GM21786 (cell line): ENCODE data around the gene CPNE5.

Source experiments
- ATAC-seq: cut with Tn5 transposase; IDR thresholded peaks from one replicate; pipeline ENCODE4 v1.9.1; 2021; ENCODE audit not compliant: unreplicated experiment

CPNE5 gene

DNA sequence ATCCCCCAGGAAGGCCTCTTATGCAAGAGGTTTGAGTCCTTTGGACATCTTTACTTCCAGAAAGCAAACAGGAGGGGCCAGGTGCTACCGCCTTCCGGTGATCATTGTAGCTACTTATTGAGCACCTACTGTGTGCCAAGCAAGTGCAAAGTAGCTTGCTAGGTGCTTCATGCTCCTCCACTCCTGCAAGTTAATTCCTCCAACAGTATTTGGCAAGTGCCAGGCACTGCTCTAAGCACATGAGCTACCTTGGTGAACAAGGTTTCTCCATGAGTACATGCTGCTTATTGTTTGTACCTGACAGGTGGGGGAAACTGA is 2.3 kb downstream of the CPNE5 start:
- no peak for ATAC-seq

DNA sequence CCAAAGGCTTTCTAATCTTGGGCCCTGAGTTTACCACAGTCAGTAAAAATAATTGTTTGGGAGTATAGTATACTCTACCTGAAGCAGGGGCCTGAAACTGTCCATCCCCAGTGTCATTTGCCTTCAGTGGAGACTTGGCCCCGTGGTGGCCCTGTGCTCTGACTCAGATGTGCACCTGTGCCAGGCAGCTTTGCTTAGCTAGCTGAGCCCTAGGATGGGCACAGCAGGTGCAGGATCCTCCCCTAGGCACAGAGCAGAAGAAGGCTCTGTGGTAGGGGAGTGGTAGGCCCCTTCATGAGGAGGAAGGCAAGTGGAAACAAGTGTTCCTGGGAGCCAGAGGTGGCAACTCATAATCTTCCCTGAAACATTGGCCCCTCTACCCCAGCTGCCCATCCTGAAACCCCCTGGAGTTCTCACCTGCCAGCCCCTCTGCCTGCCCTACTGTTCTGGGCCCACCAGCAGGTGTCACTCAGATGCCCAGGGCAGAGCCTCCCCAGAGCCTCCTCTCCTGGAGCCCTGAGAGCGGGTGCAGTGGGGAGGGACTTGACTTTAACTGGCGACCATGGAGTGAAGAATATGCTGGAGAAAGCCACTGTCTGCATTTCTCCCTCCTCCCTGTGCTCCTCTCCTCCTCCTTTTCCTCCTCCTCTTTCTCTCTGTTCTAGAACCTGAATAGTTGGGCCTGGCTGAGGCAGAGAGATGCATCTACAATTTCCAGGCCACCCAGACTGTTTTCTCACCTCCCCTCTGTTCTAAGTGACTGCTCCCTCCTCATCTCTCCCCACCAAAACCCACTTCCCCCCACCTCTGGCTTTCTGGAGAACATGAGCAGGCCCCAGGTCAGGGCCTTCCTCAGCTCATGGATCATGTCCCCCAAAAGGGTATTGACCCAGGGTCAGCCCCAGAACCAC is 2.9 kb downstream of the CPNE5 start:
- no peak for ATAC-seq

DNA sequence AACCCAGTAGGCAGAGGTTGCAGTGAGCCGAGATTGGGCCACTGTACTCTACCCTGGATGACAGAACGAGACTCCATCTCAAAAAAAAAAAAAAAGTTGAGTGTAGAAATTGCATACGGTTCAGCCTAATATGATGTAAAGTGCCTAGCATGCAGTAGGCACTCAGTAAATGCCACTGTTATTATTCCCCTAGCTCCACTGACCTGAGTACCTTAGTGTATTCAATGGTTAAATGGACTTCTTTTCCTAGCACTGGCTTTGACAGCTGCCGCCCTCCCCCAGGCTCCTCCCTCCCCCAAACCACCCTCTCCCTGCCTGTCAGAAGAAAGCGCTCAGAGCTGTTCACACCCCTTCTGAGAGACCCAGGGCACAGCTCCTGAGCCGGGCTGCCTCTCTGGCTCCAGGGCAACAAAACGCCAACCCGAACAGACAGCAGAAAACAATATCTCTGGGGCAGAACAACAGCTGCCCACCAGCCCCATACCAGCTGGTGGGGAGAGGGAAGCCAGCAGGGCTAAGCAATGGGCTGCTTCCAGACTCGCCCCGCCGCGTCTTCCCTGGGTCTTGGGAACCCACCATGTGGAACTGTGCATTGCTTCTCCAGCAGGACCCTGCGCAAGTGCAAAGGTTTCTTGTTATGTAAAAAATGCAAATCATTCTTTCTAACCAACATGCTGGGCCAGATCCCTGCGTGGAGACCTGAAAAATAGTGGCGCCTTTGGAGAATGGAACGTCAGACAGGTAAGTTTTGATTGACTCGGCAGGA is 4.5 kb downstream of the CPNE5 start:
- no peak for ATAC-seq

DNA sequence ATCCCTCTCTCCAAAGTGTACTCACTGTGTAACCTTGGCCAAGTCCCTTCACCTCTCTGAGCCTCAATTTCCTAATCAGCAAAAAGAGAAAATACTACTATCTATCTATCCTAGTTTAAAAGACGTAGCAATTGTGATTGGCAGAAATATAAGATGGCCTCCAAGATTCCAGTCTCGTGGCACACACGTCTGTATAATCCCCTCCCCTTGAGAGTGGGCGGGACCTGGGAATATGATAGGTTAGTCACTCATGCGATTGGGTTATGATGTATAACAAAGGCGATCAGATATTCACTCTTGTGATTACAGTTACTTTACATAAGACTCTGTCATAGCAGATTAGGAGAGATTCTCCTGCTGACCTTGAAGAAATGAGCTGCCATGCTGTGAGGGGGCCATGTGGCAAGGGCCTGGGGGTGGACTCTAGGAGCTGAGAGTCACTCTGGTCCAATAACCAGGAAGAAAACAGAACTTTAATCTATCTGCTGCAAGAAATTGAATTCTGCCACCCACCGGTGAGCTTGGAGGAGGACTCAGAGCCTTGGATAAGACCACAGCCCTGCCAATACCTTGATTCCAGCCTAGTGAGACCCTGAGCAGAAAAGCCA is 6.0 kb downstream of the CPNE5 start:
- no peak for ATAC-seq

DNA sequence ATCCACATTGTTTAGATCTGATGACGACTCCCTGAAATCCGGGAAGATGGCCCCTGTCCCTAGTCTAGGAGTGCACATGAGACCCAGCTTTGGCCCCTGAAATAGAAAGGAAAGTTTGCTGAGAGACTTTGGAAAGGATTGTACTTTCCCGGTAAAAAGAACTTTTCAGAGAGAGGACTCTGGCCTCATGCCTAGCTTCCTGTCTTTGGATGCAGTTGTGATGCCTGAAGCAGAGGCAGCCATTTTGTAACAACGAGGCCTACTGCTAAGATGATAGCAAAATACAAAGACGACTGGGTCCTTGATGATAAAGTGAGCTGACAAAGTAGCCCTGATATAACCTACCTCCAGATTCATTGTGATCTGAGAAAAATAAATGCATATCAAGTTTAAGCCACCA is 6.9 kb downstream of the CPNE5 start:
- no peak for ATAC-seq

DNA sequence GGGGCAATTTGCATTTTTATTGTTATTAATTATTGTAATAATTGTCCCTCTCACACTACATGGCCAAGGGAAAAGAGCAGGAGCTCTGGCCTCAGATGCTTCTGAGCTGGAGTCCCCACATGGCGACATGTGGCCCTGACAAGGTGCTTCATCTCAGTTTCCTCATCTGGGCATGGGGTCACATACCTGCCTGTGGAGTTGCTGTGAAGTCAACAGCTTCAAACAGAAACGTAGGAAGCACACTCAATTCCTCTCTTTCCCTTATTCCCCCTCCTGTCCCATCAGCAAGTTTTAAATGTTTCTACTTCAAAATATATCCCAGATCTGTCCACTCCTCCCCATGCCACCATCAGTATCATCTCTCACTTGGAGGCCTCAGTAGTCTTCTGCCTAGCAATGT is 8.7 kb downstream of the CPNE5 start:
- no peak for ATAC-seq

DNA sequence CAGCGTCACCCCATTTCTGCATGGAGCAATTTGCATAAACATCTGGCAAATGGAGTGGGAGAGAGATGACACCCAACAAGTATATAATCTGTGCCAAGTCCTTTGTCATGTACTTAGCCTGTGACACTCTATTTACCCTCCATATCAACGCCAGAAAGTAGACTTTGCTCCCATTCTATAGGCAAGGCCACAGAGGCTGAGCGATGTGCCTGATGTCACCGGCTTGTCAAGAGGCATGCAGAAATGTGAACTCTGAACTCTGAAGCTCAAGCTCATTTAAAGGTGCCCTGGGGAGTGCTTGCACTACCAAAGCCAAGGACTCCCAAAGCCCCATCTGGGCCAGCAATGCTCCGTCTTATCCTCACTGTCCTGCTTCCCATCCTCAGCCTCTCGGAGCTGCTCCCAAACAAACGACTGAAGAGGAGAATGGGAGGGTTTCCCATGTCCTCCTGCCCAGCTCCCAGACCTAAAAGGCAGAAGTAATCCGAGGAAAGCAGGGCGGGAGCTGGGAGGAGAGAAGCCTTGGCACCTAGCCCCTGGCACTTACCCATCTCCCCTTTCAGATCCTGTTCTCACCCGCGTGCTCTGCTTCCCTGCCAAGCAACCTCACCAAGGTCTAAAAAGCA is 9.2 kb downstream of the CPNE5 start:
- ATAC-seq: no peak

DNA sequence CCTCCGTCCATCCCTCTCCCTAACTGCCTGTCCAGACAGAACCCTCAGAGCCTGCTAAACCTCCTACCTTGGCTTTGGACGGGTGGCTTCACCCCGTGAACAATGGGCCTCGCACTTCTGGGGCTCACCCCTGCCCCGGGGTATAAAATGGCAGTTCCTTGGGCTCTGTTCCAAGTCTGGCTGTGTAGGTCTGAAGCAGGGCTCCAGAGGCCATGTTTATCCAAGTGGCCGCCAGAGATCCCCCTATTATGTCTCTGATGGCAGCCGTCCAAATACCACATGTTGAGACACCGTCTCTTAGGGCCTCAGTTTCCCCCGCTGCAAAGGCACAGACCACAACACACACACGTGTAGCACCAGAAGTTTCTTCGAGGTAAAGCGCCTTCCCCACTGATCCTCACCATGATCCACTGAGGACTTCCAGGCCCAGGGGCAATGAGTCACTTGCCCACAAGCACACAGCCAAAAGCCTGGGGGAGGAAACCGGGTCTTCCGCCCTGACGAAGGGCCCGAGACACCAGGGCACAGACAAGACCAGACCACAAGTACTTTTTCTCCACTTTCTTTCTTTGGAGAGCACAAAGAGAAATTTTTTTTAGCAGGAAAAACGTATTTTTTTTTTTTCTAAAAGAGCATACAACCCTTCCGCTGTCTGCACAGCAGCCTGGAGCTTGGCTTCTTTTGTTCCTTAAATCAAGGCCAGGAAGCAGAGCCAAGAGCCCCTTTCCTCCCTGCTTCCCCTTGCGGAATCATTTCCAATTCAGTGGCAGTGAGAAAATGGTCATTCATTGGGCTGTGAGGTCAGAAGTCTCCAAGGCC is 11.8 kb downstream of the CPNE5 start:
- ATAC-seq: no peak

DNA sequence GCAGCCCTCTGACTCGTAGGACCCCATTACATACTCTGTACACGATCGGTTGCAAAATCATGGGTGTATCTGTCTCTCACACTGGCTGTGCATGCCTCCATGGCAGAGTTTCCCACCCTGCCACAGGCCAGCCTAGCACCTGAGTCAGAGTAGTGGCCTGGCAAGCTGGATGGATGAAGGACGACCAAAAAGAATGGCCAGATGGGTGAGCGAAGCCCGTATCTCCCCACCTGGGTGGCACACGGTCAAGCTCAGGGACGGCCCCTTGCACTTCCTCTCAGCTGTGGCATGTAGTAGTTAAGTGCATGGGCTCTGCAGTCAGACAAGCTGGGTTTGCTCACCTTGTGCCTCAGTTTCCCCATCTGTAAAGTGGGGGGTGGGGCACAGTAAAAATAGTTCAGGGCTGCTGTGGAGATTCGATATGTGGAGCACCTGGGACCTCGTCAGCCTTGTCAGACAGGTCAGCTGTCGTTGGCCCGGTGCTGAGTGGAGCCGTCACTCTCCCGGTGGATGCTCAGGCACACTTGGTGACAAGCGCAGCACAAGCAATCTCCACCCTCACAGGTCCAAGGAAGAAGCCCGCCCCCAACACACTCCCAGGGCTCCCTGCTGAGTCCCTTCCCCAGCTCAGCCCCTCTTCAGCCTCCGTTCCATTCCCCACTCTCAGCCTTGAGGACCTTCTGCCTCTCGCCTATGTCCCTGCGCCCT is 12.6 kb downstream of the CPNE5 start:
- ATAC-seq: no peak

DNA sequence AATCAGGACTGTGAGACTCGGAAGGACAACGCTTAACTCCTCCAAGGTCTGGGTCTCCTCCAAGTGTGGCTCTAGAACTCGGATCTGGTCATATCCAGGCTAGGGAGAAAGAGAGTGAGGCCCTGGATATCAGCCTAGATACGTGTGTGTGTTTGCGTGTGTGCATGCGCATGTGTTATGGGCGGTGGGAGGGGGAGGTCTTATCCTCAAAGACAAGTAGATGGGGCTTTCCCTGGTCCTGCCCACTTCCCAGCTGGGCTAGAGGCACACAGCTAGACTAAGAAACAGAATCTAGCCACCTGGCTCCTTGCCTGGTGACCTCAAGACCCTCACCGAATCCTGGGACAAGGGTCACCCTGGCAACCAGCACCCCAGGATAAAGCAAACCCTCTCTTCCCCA is 13.2 kb downstream of the CPNE5 start:
- no peak for ATAC-seq

DNA sequence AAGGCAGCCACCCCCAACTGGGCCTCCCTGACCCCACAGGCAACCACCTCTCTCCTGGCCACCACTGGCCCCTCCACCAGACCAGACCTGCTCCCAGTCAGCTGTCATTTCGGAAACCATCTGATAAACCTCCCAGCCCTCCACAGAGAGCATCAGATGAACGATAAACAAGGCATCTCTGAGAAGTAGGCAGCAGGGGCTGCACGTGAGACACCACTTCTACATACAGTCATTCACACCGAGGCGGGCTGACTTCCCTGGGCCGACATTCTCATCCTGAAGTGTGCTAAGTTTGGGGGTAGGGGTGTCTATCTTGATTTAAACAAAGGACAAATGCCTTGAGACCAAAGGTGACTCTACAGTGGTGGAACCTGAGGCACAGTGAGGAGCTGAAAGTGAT is 13.8 kb downstream of the CPNE5 start:
- ATAC-seq: no peak

DNA sequence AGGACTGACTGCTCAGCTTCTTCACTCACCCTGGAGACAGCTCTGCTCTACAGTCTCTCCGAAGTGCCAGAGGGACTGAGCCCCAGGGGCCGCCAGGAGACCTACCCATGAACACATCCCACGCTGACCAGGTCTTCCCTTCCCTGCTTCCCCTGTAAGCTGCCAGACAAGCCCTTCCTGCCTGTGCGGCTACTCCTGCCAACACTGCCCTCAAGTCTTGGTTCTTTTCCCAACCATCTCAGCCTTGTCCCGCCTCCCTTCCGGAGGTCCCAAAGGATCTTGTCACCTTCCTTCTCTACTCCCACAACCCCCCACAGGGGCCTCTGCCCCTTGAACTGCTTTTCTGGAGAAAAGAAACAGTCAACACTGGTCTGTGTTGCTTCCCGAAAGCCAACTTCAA is 15.0 kb downstream of the CPNE5 start:
- no peak for ATAC-seq

DNA sequence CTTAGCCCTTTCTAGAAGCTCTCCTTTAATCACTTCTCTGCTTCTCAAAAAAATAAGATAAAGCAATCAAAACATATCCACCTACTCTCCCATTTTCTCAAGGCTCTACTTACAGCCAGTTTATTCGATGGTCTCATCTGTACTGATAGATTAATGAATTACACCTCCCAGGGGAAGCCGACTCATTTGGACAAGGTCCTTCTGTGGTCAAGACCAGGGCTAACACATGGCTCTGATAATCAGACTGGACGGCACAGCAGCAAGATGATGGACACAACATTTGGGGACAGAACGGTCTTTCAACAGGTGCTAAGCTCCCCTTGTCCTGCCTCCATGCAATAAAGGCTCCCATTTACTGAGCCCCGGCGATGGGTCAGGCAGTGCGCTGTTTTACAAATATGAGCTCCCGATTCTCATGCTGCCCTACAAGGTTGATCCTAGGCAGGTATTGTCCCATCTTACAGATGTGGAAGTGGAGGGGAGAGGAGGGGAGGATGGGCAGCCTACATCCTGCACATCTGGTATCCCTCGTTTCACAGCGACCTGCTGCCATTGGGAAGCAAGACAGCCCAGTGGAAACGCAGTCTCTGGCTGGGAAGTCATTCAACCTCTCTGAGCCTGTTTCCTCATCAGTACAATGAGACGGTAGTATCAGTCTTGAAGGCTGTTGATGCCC is 15.7 kb downstream of the CPNE5 start:
- ATAC-seq: no peak

DNA sequence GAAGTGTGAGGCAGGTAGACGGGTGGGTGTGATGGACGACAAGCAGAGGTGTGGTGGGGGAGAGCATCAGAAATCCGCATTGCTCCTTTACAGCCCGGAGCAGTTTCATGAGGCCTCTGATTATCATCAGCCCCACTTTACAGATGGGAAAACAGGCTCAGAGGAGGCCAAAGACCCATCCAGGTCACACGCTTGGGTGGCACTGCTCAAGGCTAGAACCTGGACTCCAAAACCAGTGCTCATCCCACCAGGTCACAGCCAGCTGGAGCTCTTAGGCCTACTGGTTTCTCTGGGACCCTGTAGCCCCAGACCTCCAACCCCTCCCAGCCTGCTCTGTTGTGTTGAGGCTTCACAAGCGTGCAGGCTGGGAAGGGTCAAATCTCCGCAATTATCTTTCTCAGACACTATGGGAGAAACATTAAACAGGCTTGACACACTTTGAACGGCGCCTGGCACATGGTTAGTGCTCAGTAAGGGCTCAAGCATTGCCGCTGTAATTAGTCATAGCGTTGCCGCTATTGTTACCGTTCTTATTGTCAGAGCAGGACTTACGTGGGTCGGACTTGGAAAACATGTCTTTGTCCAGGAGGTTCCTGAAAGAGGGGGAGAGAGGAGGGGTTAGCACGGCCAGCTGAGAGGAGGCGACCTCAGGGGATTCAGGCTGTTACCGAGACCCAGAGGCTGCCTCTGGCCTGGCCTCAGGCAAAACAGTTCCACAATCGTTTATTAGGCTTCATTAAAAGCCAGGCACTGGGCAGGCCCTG is 16.6 kb downstream of the CPNE5 start:
- ATAC-seq: no peak

DNA sequence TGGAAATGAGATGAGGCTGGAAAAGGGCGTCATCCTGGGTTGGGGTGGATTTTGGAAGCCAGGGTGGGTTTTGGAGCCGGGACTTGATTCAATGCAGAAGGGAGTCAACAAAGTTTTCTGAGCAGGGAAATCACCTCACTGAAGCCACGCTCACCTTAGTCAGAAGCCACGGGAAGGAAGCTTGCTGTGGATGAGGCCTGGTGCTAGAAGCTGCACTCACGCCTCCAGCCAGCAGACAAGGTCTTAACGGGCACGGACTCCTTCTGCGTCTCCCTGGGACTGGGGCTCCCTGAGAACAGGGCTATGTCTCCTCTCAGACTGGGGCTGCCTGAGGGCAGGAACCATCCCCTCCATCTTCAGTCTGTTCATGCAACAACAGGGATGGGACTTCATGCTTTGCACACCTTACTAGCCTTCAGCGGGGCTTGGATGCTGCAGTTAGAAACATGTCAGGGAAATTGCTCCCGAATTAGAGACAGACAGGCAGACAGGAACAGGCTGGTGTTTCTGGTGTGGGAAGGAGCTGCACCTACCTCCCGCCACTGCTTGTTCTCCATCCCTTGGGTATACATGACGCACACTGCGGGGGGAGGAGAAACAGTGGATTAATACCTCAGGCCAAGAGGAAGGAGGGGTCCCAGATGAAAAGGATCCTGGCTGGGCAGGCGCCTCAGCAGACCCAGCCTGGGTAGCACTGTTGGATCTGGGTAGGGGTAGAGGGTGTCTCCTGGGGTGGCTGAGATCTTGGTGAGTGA is 17.5 kb downstream of the CPNE5 start:
- ATAC-seq: no peak

DNA sequence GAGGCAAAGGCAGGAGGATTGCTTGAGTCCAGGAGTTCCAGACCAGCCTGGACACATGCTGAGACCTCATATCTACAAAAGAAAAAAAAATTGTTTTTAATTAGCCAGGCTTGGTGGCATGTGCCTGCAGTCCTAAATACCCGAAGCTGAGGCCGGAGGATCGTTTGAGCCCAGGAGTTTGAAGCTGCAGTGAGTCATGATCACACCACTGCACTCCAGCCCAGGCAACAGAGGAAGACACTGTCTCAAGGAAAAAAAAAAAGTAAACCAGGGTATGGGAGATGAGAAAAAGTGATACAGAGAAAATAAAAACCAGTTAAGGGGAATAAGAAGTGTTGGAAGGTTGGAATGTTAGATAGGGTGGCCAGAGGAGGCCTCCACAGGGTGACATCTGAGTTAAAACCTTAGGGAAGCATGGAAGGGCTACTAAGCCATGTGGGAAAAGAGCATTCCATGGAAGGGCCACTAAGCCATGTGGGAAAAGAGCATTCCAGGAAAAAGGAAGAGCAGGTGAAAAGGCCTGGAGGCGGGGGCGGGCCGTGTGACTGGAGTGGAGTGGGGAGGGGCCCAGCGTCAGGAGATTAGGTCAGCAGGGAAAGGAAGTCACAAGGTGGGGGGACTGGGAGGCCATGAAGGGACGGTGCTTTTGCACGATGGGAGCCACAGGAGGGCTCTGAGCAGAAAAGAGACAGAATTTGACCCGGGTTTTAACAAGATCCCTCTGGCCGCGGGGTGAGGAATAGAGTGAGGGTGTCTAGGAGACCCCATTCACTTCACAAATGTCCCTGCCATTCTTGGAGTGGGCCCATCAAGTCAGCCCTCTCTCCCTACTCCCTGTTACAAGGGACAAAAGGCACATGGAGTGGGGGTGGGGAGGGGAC is 18.3 kb downstream of the CPNE5 start:
- ATAC-seq: no peak

DNA sequence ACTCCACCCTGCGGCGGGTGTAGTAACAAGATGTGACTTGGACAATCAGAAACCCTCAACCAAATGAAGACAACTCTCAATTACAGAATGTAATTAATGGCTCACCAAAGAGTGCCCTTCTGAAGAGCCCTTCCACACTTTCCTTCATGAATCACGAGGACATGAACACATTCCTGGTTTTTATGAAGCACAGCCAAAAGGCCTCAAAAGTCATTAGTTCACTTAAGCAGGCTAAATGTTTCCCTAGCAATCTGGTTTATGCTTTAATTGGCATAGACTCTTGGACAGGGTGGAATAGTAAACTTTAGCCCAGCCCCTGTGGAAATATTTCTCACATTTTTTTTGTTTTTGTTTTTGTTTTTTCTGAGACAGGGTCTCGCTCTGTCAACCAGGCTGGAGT is 20.5 kb downstream of the CPNE5 start:
- no peak for ATAC-seq
